HG03439 (cell line): Measurements from ENCODE around the gene COPE.

Experiments used
- ATAC-seq: cut with Tn5 transposase; IDR thresholded peaks from one replicate; pipeline ENCODE4 v1.9.1; 2021; ENCODE audit warnings: mild to moderate bottlenecking, moderate library complexity; ENCODE audit not compliant: unreplicated experiment

COPE gene

GRCh38 chr19:18895038-18895823 lies 24.0 kb downstream of the COPE start:
- no peak for ATAC-seq

- no peak for ATAC-seq
Measured at GRCh38 chr19:18894254-18895037, 24.7 kb downstream of the COPE start.

- ATAC-seq = no peak
Measured at GRCh38 chr19:18893587-18894253, 25.5 kb downstream of the COPE start.

- no peak for ATAC-seq
Measured at GRCh38 chr19:18889949-18890745, 29.0 kb downstream of the COPE start.

GRCh38 chr19:18886972-18887371 lies 32.2 kb downstream of the COPE start:
- no peak for ATAC-seq

GRCh38 chr19:18883526-18884304 lies 35.5 kb downstream of the COPE start:
- no peak for ATAC-seq

GRCh38 chr19:18881491-18881890 lies 37.7 kb downstream of the COPE start:
- ATAC-seq = no peak

GRCh38 chr19:18879579-18880373 lies 39.4 kb downstream of the COPE start:
- ATAC-seq = no peak

GRCh38 chr19:18878858-18879578 lies 40.2 kb downstream of the COPE start:
- no peak for ATAC-seq

GRCh38 chr19:18878058-18878797 lies 41.0 kb downstream of the COPE start:
- no peak for ATAC-seq

- no peak for ATAC-seq
Measured at GRCh38 chr19:18876865-18877264, 42.3 kb downstream of the COPE start.

- no peak for ATAC-seq
Measured at GRCh38 chr19:18875726-18876125, 43.5 kb downstream of the COPE start.

- no peak for ATAC-seq
Measured at GRCh38 chr19:18871543-18871942, 47.6 kb downstream of the COPE start.

- ATAC-seq = no peak
Measured at GRCh38 chr19:18870531-18871172, 48.5 kb downstream of the COPE start.

- no peak for ATAC-seq
Measured at GRCh38 chr19:18869781-18870530, 49.2 kb downstream of the COPE start.

GRCh38 chr19:18869023-18869618 lies 50.1 kb downstream of the COPE start:
- ATAC-seq = no peak
